DMS 273 (cell line): ENCODE data around the gene RAD51B.

Source experiments
- DNase-seq: peaks from one replicate; lab custom pipeline; 2025; ENCODE audit not compliant: unreplicated experiment; lab: John Stamatoyannopoulos, UW

RAD51B gene

GRCh38 chr14:68718023-68718990, 898.7 kb downstream of the RAD51B start:
- peak; percentile 64 for DNase-seq

DNA sequence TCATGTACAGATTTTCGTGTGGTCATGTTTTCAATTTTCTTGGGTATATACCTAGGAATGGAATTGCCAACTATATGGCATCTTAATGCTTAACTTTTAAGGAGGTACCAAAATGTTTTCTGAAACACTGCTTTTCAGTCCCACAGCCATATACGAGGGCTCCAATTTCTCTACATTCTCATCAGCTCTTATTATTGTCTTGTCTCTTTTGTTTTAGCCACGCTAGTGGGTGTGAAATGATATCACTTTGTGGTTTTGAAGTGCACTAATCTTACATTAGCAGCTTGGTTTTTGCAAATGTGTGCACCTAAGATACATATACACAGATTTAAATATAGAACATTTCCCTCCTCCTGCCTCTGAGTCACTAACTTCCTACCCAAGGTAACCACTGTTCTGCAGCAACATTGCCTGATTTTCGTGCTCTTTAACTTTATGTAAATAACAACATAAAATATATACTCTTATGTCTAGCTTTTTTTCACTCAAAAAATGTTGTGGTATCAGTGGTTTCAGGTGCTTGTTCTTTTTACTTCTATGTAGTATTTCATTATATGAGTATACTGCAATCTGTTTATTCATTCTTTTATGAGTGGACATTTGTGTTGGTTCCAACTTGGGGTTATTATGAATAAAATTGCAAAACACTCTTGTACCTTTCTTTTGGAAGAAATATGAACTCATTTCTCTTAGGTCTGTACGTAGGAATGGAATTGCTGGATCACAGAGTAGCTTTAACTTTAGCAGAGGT, 900.2 kb downstream of the RAD51B start:
- DNase-seq, result no peak

DNA sequence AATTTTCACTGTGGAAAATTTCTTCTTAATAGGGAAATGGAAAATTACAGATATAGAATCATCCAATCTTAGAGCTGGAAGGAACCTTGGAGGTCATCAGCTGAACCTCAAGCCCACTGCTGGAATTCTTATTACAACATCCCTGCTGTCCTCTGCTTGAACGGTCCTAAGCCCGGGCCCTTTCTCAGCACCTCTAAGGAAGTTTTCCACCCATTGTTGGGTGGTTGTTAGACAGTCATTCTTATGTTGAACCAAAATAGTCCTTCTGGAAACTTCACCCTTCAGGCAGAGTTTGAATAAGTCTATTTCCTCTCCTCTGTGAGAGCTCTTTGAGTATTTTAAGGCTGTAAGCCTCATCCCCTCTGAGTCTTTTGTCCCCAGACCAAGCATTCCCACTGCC, 902.6 kb downstream of the RAD51B start:
- DNase-seq, result no peak

GRCh38 chr14:68722968-68723566, 903.5 kb downstream of the RAD51B start:
- DNase-seq, result no peak

DNA sequence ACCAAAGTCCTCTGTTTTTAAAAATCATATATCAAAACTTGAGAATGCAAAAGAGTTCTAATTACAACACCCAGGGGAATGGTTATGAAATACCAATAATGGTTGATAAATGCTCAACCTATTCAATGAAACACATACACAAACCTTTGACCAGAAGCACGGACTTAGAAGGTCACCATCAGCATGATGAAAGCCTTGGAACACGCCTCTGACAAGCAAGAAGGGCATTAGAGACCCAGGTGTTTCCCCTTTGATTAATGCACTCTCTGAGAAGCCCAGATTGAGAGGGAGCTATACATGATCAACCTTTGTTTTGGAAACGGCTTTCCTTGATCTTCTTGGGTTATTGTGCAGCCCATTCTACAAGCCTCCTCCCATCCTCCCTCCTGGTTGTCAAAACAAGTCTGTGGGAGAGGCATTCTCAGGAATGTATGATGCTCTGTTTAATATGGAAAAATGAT, 904.3 kb downstream of the RAD51B start:
- no peak for DNase-seq

DNA sequence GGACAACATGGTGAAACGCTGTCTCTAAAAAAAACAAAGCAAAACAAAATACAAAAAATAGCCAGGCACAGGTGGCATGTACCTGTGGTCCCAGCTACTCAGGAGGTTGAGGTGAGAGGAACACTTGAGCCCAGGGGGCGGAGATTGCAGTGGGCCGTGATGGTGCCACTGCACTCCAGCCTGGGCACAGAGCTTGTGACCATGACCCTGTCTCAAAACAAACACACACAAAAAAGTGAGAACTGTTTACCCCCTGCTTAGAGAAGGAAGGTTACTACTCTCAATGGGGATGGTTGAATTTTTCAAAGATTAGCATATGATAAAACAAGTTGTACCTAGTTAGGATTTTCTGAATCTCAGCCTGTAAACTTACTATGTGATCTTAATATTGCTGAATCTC, 905.3 kb downstream of the RAD51B start:
- no peak for DNase-seq

DNA sequence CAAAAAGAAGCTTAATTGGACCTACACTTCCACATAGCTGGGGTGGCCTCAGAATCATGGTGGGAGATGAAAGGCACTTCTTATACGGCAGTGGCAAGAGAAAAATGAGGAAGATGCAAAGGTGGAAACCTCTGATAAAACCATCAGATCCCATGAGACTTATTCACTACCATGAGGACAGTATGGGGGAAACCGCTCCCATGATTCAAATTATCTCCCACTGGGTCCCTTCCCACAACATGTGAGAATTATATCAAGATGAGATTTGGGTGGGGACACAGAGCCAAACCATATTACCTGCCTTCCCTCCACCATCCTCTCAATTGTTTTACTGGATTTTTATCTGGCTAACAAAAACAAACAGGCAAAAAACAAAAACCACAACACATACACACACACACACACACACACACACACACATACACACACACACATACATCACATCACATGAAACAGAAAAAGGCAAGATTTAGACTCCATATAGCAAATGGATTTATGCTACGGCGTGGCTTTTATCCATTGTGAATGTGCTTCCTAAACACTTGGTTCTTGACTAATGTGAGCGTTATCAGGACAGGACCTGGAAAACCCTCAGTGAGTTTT, 906.6 kb downstream of the RAD51B start:
- no peak for DNase-seq

DNA sequence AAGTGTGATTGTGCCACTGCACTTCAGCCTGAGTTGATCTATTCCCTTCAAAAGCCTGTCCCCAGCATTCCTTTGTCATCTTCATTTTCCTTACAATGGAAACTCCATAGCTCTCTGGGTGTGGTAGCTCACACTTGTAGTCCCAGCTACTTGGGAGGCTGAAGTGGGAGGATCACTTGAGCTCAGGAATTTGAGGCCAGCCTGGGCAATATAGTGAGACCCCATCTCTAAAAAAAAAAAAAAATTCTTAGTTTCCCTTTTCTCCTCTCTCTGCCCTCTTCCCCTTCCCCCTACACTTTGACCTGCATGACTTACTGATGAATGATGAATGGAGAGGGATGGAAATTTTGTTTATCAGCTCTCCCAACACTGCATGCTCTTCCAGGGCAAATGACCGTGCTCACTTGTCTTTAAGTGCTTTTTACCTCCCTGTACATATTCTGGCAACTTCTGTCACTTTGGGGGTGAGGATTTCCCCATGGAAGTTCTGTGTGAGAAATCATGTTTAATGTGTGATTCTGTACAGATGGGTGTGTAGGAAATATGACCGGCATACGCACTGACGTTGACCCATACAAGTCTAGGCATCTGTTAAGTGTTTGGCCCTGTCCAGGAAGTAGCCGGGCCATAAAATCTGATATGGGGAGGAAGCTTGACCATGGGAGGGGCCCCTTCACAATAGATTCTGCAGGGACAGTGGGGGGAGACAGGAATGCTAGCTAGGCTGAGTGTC, 907.9 kb downstream of the RAD51B start:
- DNase-seq, result no peak

DNA sequence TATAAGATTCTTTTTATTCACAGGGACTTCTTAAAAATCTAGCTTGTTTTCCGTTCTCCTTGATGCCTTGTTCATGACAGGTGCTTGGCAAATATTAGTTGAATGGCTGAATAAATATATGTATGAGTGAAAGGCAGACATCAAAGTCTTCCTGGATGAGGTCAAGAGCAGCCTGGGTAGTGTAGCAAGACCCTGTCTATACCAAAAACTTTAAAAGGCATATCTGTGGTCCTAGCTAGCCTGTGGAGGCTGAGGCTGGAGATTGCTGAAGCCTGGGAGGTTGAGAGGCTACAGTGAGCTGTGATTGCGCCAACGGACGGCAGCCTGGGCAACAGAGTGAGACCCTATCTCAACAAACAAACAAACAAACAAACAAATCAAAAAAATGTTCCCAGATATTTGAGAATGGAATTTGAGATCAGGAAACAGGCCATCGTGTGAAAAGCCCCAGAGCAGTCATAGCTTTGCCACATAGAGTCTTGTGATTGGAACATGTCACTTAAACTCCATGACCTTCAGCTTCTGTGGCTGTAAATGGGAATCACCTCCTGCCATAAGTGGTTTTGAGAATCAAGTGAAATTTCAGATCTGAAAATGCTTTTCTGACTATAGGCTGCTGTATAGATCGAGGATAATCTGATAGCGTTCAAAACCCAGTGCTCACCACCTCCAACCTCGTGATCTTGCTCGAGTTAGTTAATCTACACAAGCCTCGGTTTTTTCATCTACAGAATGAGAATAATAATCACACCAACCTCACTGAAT, 908.9 kb downstream of the RAD51B start:
- no peak for DNase-seq

GRCh38 chr14:68729556-68729955, 910.0 kb downstream of the RAD51B start:
- no peak for DNase-seq

- no peak for DNase-seq
Measured at GRCh38 chr14:68730348-68730747, 910.8 kb downstream of the RAD51B start.

GRCh38 chr14:68730811-68731425, 911.3 kb downstream of the RAD51B start:
- DNase-seq, result peak; percentile 8

DNA sequence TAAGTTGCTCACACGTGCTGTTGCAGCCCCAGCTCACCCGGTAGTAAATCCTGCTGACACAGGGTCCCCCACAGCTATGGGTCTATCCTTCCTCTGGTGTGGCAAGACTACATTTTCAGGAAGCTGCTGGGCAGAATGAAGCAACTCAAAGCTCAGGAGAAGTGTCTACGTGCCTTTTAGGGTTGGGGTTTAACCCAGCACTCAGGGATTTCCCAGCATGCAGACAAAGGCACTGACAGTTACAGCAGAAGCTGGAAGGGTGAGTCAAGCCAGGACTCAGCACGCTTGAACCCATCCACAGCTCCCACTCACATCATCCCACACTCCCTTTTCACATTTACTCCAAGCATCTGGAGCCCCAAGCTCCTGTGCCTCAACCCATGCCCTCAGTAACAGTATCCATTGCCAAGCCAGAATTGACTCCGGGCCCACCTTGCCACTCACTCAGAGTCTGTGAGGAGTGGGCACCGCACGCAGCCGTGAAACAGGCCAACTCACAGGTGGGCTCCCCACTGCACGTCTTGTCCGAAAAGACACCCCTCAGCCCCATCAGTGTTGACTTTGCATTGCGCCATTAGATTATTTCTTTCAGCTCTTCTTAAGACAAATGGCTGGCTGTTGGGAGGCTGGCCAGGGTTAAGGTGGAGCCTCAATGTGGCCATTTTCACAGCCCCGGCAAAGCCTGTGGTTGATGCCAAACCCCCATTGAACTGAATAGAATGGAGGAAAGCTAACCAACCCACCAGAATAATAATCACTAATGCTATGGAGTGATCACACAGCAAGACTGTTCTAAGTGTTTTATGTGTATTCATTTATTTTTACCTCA, 913.7 kb downstream of the RAD51B start:
- DNase-seq, result no peak

- no peak for DNase-seq
Measured at GRCh38 chr14:68734231-68734732, 914.7 kb downstream of the RAD51B start.

GRCh38 chr14:68735856-68736255, 916.3 kb downstream of the RAD51B start:
- no peak for DNase-seq

DNA sequence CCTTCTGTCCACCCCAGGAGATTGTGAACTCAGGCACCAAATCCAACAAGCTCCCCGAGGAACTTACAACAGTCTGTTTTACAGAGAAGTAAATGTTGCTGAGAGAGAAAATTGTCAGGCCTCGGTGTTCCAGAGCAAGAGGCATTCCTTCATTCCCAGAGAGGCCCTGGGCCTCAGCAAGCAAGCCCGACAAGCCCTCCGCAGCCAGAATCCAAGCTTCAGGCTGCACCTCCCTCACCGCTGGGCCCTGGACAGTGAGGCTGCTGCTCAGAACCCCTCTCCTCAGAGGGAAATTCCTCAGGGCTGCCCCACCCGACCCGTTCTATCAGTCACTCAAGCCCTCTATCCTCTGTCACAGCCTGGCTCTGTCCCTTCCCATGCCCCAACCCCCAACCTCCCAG, 916.9 kb downstream of the RAD51B start:
- DNase-seq, result no peak

- no peak for DNase-seq
Measured at GRCh38 chr14:68737086-68737485, 917.5 kb downstream of the RAD51B start.

- no peak for DNase-seq
Measured at GRCh38 chr14:68738559-68738958, 919.0 kb downstream of the RAD51B start.
